T-cell (primary cell): ENCODE measurements around the gene PPP2R5C. TPM values are rescaled to one million over a fixed set of nuclear protein-coding genes. Genes with fewer than 3 reads are reported as not detected.

Experiments used
- ATAC-seq, 4 experiments: fragments of 200-7000 bp in 3 of 4; fragments of 150-1000 bp in 1 of 4; cut with Tn5 transposase; replicated peaks in 1 of 4; 1 replicate in 3 of 4; 2 replicates in 1 of 4; pipeline ENCODE4 v1.10.0; 2021; ENCODE audit warnings: moderate library complexity in 3 of 4, mild to moderate bottlenecking in 2 of 4, moderate number of reproducible peaks in 1 of 4
- CTCF ChIA-PET, 2 donors: fragments of 300-600 bp; sonication (Branson Sonifier 250); formaldehyde crosslinking; loops; one replicate each; lab custom pipeline; 2022; ENCODE audit warnings: antibody characterized with exemption in 2 of 2; lab: Charles Lee
- POLR2A ChIA-PET, 2 donors: fragments of 300-600 bp; sonication (Branson Sonifier 250); formaldehyde crosslinking; loops; one replicate each; lab custom pipeline; 2022; ENCODE audit warnings: antibody characterized with exemption in 2 of 2; lab: Charles Lee
- DNase-seq, 35 experiments: peaks; one replicate each; pipeline versions ENCODE4 v3.0.0 to v3.0.0-alpha.2; 2013 to 2023
- H3K27ac ChIP-seq: one replicate; pipeline ENCODE4 v1.5.1; 2013; ENCODE audit warnings: low read length
- H3K27me3 ChIP-seq, 2 experiments: replicated peaks in 1 of 2; 1 replicate in 1 of 2; 2 replicates in 1 of 2; pipeline versions ENCODE4 v1.6.1 to v1.7.0; 2013; ENCODE audit warnings: low read length in 1 of 2, mixed read lengths in 1 of 2; ENCODE audit not compliant: control insufficient read depth in 2 of 2, insufficient read depth in 2 of 2; ENCODE audit errors: extremely low read depth in 1 of 2
- H3K36me3 ChIP-seq, 2 donors: 1 replicate in 1 of 2; 2 replicates in 1 of 2; pipeline versions ENCODE4 v1.6.1 to v1.7.0; 2013; ENCODE audit warnings: low read length in 1 of 2; ENCODE audit not compliant: control insufficient read depth in 2 of 2, insufficient read depth in 1 of 2; ENCODE audit errors: extremely low read depth in 1 of 2
- H3K4me1 ChIP-seq, 2 experiments: 1 replicate in 1 of 2; 2 replicates in 1 of 2; pipeline versions ENCODE4 v1.6.1 to v1.7.0; 2013; ENCODE audit warnings: low read length in 2 of 2, mixed read lengths in 1 of 2; ENCODE audit not compliant: insufficient read depth in 2 of 2, control insufficient read depth in 1 of 2; ENCODE audit errors: extremely low read depth in 1 of 2
- H3K4me3 ChIP-seq, 2 donors: 1 replicate in 1 of 2; 2 replicates in 1 of 2; pipeline versions ENCODE4 v1.5.1 to v1.7.0; 2013; ENCODE audit warnings: mild to moderate bottlenecking in 2 of 2, low read length in 1 of 2, moderate library complexity in 1 of 2; ENCODE audit not compliant: control insufficient read depth in 1 of 2; ENCODE audit errors: extremely low read depth in 1 of 2
- H3K9me3 ChIP-seq: 2 replicates; pipeline ENCODE4 v1.7.0; 2013
- H3K27ac Mint-ChIP-seq, 2 donors: one replicate each; pipeline ENCODE4 v1.8.0; 2020 to 2021; ENCODE audit warnings: mild to moderate bottlenecking in 2 of 2, mixed read lengths in 2 of 2
- H3K27me3 Mint-ChIP-seq, 2 donors: one replicate each; pipeline ENCODE4 v1.8.0; 2021 to 2022; ENCODE audit warnings: mixed read lengths in 2 of 2
- H3K36me3 Mint-ChIP-seq: one replicate; pipeline ENCODE4 v1.8.0; 2021; ENCODE audit warnings: mixed read lengths
- H3K4me1 Mint-ChIP-seq, 3 donors: one replicate each; pipeline ENCODE4 v1.8.0; 2020 to 2022; ENCODE audit warnings: mixed read lengths in 3 of 3, mild to moderate bottlenecking in 1 of 3
- H3K4me3 Mint-ChIP-seq, 3 donors: one replicate each; pipeline ENCODE4 v1.8.0; 2020 to 2022; ENCODE audit warnings: mild to moderate bottlenecking in 3 of 3, mixed read lengths in 3 of 3, moderate library complexity in 3 of 3
- H3K9me3 Mint-ChIP-seq, 3 donors: one replicate each; pipeline ENCODE4 v1.8.0; 2020 to 2022; ENCODE audit warnings: mixed read lengths in 3 of 3
- WGBS: methylation state at CpG from one replicate; pipeline ENCODE4 v1.1.5; 2013; ENCODE audit warnings: missing lambda C conversion rate; ENCODE audit not compliant: insufficient coverage; 5-methylcytosine and 5-hydroxymethylcytosine counted together
- total RNA-seq, 35 experiments: library from RNA in 6 of 35; stranded (reverse) in 6 of 35; fragments of 120-200 nt in 1 of 35; gene quantifications; one replicate each; pipeline versions ENCODE4 v1.2.1 to v1.2.4 and lab custom pipeline; 2013 to 2026

PPP2R5C gene
- total RNA-seq, 5 donors from 2014 or later (not counting 1 experiment from before 2014, with no cell fraction given): 435 to 627 (median 489) TPM

DNA sequence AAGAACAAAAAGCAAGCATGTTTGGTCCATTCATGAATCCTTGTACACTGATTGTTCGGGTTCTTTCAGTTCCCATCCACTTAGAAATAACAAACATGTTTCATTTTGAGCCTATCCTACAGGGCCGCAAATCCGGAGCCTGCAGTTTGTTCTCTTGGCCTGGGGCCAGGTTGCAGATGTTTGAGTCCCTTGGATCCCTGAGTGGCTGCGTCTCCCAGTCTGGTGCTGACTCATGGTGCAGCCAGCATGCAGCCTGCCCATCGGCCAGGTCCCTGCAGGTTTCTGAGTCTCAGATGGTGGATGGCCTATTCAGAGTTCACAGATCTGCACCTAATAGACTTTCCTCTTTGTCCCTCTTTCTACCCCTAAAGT lies 201.0 kb downstream of the PPP2R5C start:
- Mint-ChIP-seq H3K4me3 (no peak overlapping the region), H3K9me3 (no peaks in the 10 kb centered on the region), H3K27ac (no peak overlapping the region), H3K4me1 (peaks cover 36 to 38% (median 36%) of the 10 kb centered on the region in 3 donors), H3K36me3 (no peaks in the 10 kb centered on the region), H3K27me3 (no peaks in the 10 kb centered on the region)
- 100% methylated on average over 4 of the region's 5 CpGs for WGBS
- Histone ChIP-seq H3K36me3 (peaks cover 0 to 2% of the 10 kb centered on the region in 2 donors), H3K9me3 (no peaks in the 10 kb centered on the region), H3K4me3 (no peak overlapping the region), H3K27me3 (peaks cover 0 to 9% of the 10 kb centered on the region in 2 experiments), H3K27ac (no peak overlapping the region), H3K4me1 (peaks cover 6 to 24% of the 10 kb centered on the region in 2 experiments)
- ChIA-PET CTCF (interaction anchor here in 1 of 2 donors (0.7 kb wide), 1 partner anchor 807 kb away, joined by 10 read pairs; no protein-coding TSS in a partner anchor), POLR2A (no interaction called here)
- ATAC-seq (no peak), DNase-seq (no peak)

DNA sequence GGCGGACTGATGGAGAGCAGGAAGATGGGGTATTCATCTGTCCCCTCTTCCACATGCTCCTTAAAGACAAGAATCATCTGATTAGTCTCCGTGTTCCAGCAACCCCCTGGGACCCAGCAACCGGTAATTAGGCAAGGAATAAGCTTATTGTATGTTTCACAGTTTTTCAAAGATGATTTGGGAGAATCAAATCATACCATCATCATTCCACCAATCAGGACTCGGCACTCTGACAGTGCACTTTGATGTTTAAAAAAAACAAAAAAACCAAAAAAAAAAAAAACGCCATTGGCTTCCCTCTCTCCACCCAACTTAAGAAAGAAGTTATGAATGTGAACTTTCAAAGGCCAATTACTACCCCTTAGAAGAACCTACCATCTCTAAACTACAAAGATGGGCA lies 201.5 kb downstream of the PPP2R5C start:
- H3K27ac Mint-ChIP-seq: no peak overlapping the region
- H3K4me3 Mint-ChIP-seq: no peak overlapping the region
- Histone ChIP-seq H3K27ac (no peak overlapping the region), H3K27me3 (peaks cover 0 to 9% of the 10 kb centered on the region in 2 experiments), H3K4me1 (peaks cover 6 to 25% of the 10 kb centered on the region in 2 experiments), H3K4me3 (no peak overlapping the region), H3K36me3 (peaks cover 0 to 4% of the 10 kb centered on the region in 2 donors), H3K9me3 (no peaks in the 10 kb centered on the region)
- peaks cover 3% of the 10 kb centered on the region for H3K36me3 Mint-ChIP-seq
- ChIA-PET POLR2A (no interaction called here), CTCF (interaction anchor here (0.6 to 1.0 kb wide), 4 partner anchors 100 to 807 kb away, joined by 4 to 10 read pairs (median 5); no protein-coding TSS in a partner anchor)
- no peaks in the 10 kb centered on the region for H3K27me3 Mint-ChIP-seq
- no peaks in the 10 kb centered on the region for H3K9me3 Mint-ChIP-seq
- DNase-seq (no peak), ATAC-seq (no peak)
- no CpG with 5 or more reads among the region's 5 CpGs for whole genome bisulfite sequencing
- peaks cover 42 to 43% (median 42%) of the 10 kb centered on the region in 3 donors for H3K4me1 Mint-ChIP-seq

DNA sequence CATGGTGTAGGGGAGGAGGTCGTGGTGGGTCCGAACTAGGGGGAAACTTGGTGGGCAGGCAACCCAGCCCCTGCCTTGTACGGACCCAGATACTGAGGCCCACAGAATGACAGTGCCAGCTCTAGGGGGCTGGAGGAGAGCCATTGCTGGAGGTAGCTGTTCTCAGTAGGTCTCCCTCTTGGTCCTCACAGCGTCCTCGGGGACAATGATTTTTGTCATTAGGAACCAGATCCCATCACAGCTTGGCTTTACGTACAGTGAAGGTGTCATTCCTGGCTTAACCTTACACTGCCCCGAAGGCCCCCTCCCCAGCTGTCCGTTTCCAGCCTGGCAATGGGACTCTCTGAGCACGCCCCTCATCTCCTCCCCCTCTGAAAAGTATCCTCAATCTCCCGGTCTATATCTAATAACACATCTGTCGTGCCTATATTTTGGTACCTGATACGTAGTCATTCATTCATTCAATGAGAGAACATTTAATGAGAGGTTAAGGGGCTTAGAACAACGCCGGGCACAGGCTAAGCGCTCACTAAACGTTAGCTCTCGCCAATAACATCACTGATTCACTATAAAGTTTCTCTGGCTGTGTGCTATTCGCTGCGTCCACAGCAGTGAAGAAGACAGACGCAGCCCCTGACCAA lies 202.3 kb downstream of the PPP2R5C start:
- Histone ChIP-seq H3K27me3 (peaks cover 0 to 9% of the 10 kb centered on the region in 2 experiments), H3K4me3 (no peak overlapping the region), H3K27ac (peak overlapping the region; percentile 48), H3K9me3 (no peaks in the 10 kb centered on the region), H3K4me1 (peaks cover 6 to 32% of the 10 kb centered on the region in 2 experiments), H3K36me3 (peaks cover 0 to 11% of the 10 kb centered on the region in 2 donors)
- H3K27me3 Mint-ChIP-seq: no peaks in the 10 kb centered on the region
- H3K36me3 Mint-ChIP-seq: peaks cover 4% of the 10 kb centered on the region
- DNase-seq: no peak
- H3K4me1 Mint-ChIP-seq: peaks cover 48 to 49% (median 49%) of the 10 kb centered on the region in 3 donors
- ChIA-PET POLR2A (no interaction called here), CTCF (interaction anchor here in 1 of 2 donors (0.6 to 1.0 kb wide), 4 partner anchors 15 to 166 kb away, joined by 3 to 6 read pairs (median 4); no protein-coding TSS in a partner anchor)
- H3K27ac Mint-ChIP-seq: peak overlapping the region; percentile 83 to 88
- WGBS: 74% methylated on average over 16 of the region's 20 CpGs
- peak overlapping the region; percentile 31 to 87 (median 64) for H3K4me3 Mint-ChIP-seq
- no peak for ATAC-seq
- no peaks in the 10 kb centered on the region for H3K9me3 Mint-ChIP-seq

DNA sequence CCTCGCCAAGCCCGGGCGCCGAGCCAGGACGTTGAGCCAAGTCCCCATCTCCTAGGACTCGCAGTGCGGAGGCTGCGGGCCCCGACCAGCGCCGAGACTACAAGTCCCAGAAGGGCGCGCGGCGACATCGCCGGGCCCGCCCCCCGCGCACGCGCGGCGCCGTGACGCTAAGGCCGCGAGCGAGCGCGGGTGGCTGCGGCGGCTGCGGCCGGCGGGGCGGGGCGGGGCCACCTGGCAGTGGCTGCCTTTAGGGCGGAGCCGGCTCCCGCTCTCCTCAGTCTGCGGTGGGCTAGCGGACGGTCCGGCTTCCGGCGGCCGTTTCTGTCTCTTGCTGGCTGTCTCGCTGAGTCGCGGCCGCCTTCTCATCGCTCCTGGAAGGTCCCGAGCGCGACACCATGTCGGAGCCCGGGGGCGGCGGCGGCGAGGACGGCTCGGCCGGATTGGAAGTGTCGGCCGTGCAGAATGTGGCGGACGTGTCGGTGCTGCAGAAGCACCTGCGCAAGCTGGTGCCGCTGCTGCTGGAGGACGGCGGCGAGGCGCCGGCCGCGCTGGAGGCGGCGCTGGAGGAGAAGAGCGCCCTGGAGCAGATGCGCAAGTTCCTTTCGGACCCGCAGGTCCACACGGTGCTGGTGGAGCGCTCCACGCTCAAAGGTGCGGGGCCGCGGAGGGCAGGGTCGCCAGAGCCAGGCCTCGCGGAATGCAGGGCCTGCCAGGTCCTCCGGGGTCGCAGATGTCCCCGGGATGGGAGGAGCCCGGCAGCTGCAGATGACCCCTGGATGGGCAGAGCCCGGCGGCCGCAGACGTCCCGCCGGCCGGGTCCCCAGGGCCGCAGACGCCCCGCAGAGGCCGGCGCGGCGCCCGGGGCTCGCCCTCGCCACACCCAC lies 203.0 kb downstream of the PPP2R5C start, which contains the start of gene DYNC1H1:
DYNC1H1 (plus strand) TSS at position 277 of the 884 bp plus-strand sequence; CDS start at position 396, 119 bp downstream.
- peak within 1 kb of the TSS; percentile 85 to 88 for H3K27ac Mint-ChIP-seq
- H3K36me3 Mint-ChIP-seq: peaks cover 7% of the 10 kb centered on the region
- no peaks in the 10 kb centered on the region for H3K27me3 Mint-ChIP-seq
- H3K4me1 Mint-ChIP-seq: peaks cover 52 to 56% (median 53%) of the 10 kb centered on the region in 3 donors
- POLR2A ChIA-PET: interaction anchor here (0.5 to 0.7 kb wide), 2 partner anchors 32 to 259 kb away, joined by 3 read pairs; no protein-coding TSS in a partner anchor
- H3K27me3 ChIP-seq: peaks cover 0 to 9% of the 10 kb centered on the region in 2 experiments
- peak within 1 kb of the TSS; percentile 74 for H3K27ac ChIP-seq
- CTCF ChIA-PET: interaction anchor here in 1 of 2 donors (1.0 kb wide), 1 partner anchor 16 kb away, joined by 3 read pairs; no protein-coding TSS in a partner anchor
- peaks cover 6 to 32% of the 10 kb centered on the region in 2 experiments for H3K4me1 ChIP-seq
- H3K36me3 ChIP-seq: peaks cover 0 to 14% of the 10 kb centered on the region in 2 donors
- WGBS: under 1% methylated on average over 115 of the region's 115 CpGs
- DNase-seq (peak; percentile 72 to 95 (median 84)), ATAC-seq (peak; percentile 87 to 92 (median 88))
- no peaks in the 10 kb centered on the region for H3K9me3 ChIP-seq
- peak within 1 kb of the TSS; percentile 81 to 85 for H3K4me3 ChIP-seq
- H3K9me3 Mint-ChIP-seq: no peaks in the 10 kb centered on the region
- peak within 1 kb of the TSS; percentile 87 to 93 (median 92) for H3K4me3 Mint-ChIP-seq

DNA sequence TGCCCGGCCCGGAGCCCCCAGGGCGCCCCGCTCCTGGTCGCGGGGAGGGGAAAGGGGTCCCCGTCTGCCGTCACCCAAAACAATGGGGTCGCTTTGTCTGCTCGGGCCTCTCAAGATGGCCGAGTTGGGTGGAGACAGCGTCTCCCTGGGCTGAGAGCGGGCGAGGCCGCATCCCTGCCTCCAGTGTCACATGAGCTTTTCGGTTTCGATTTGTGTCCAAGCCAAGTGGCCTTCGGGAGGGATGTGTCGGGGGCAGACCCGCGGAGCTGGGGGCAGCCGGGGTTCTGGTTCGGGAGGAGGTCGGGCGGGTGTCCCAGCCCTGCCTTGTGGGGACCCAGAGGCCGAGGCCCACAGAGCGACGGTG lies 203.7 kb downstream of the PPP2R5C start:
- peaks cover 11% of the 10 kb centered on the region for H3K36me3 Mint-ChIP-seq
- peak overlapping the region; percentile 81 to 85 for H3K4me3 ChIP-seq
- peak; percentile 14 to 77 (median 39) for DNase-seq
- ChIA-PET CTCF (interaction anchor here (0.6 to 1.0 kb wide), 2 partner anchors 17 to 19 kb away, joined by 3 to 5 read pairs; no protein-coding TSS in a partner anchor), POLR2A (interaction anchor here (0.5 to 0.7 kb wide), 4 partner anchors 32 to 1700 kb away, joined by 3 to 4 read pairs (median 3); no protein-coding TSS in a partner anchor)
- H3K27ac ChIP-seq: peak overlapping the region; percentile 58
- H3K36me3 ChIP-seq: peaks cover 0 to 16% of the 10 kb centered on the region in 2 donors
- peak overlapping the region; percentile 87 to 92 (median 89) for H3K4me3 Mint-ChIP-seq
- H3K27me3 ChIP-seq: peaks cover 0 to 8% of the 10 kb centered on the region in 2 experiments
- no peaks in the 10 kb centered on the region for H3K9me3 ChIP-seq
- H3K9me3 Mint-ChIP-seq: no peaks in the 10 kb centered on the region
- peak; percentile 31 to 55 (median 49) for ATAC-seq
- peaks cover 6 to 32% of the 10 kb centered on the region in 2 experiments for H3K4me1 ChIP-seq
- peaks cover 56 to 59% (median 58%) of the 10 kb centered on the region in 3 donors for H3K4me1 Mint-ChIP-seq
- H3K27me3 Mint-ChIP-seq: no peaks in the 10 kb centered on the region
- WGBS: 0% methylated on average over 28 of the region's 28 CpGs
- peak overlapping the region; percentile 76 to 83 for H3K27ac Mint-ChIP-seq
